ENCODE data around the gene RASGRP4.

DNA sequence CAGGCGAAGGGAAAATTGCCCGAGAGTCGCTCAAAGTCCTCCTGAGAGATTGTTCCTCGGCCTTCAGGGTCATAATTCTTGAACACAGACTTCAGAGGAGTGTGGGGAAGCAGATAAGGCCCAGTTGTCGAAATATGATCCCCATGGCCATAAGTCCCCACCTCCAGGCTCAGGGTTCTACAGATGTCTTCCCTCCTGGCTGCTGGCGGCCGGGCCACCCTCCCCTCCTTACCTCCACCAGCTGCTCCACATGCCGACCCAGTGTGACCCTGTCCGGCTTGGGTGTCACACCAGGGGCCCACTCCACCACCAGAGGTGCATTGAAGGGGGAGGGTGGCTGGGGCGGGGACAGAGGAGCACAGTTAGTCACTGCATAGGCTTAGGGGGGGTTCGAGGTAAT lies 13.1 kb downstream of the RASGRP4 start:
- TF ChIP-seq EZH2 (IDR thresholded peaks at IDR 0.05), result no peak
- TF ChIP-seq JUND (IDR thresholded peaks at IDR 0.05), result no peak
- TF ChIP-seq, protein P1, sequence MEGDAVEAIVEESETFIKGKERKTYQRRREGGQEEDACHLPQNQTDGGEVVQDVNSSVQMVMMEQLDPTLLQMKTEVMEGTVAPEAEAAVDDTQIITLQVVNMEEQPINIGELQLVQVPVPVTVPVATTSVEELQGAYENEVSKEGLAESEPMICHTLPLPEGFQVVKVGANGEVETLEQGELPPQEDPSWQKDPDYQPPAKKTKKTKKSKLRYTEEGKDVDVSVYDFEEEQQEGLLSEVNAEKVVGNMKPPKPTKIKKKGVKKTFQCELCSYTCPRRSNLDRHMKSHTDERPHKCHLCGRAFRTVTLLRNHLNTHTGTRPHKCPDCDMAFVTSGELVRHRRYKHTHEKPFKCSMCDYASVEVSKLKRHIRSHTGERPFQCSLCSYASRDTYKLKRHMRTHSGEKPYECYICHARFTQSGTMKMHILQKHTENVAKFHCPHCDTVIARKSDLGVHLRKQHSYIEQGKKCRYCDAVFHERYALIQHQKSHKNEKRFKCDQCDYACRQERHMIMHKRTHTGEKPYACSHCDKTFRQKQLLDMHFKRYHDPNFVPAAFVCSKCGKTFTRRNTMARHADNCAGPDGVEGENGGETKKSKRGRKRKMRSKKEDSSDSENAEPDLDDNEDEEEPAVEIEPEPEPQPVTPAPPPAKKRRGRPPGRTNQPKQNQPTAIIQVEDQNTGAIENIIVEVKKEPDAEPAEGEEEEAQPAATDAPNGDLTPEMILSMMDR (IDR thresholded peaks at IDR 0.05 in 2 of 3, conservative IDR thresholded peaks at IDR 0.05 in 1 of 3; ENCODE audit: borderline replicate concordance in 1 of 3, insufficient read depth in 1 of 3, low read depth in 2 of 3, low read length in 2 of 3), result no peak
- no peak for TF ChIP-seq ZNF274 (IDR thresholded peaks at IDR 0.05; ENCODE audit: low read depth, low read length)
- TF ChIP-seq, protein P2, sequence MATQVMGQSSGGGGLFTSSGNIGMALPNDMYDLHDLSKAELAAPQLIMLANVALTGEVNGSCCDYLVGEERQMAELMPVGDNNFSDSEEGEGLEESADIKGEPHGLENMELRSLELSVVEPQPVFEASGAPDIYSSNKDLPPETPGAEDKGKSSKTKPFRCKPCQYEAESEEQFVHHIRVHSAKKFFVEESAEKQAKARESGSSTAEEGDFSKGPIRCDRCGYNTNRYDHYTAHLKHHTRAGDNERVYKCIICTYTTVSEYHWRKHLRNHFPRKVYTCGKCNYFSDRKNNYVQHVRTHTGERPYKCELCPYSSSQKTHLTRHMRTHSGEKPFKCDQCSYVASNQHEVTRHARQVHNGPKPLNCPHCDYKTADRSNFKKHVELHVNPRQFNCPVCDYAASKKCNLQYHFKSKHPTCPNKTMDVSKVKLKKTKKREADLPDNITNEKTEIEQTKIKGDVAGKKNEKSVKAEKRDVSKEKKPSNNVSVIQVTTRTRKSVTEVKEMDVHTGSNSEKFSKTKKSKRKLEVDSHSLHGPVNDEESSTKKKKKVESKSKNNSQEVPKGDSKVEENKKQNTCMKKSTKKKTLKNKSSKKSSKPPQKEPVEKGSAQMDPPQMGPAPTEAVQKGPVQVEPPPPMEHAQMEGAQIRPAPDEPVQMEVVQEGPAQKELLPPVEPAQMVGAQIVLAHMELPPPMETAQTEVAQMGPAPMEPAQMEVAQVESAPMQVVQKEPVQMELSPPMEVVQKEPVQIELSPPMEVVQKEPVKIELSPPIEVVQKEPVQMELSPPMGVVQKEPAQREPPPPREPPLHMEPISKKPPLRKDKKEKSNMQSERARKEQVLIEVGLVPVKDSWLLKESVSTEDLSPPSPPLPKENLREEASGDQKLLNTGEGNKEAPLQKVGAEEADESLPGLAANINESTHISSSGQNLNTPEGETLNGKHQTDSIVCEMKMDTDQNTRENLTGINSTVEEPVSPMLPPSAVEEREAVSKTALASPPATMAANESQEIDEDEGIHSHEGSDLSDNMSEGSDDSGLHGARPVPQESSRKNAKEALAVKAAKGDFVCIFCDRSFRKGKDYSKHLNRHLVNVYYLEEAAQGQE (IDR thresholded peaks at IDR 0.05; ENCODE audit: low read depth), result no peak
- no peak for TF ChIP-seq EGR1 (IDR thresholded peaks at IDR 0.05; ENCODE audit: low read depth)
- no peak for TF ChIP-seq POLR2AphosphoS5 (IDR thresholded peaks at IDR 0.05; ENCODE audit: low read depth, low read length)
- TF ChIP-seq POLR2A (IDR thresholded peaks at IDR 0.05; ENCODE audit: borderline replicate concordance, extremely low read depth, insufficient read depth, insufficient read length), result no peak
- no peak for TF ChIP-seq ELF1 (IDR thresholded peaks at IDR 0.05; ENCODE audit: borderline replicate concordance, low read depth)
- TF ChIP-seq SP1 (IDR thresholded peaks at IDR 0.05; ENCODE audit: low read depth), result no peak
- TF ChIP-seq EZH2phosphoT487 (IDR thresholded peaks at IDR 0.05; ENCODE audit: borderline replicate concordance), result no peak
- no peak for TF ChIP-seq SRF (IDR thresholded peaks at IDR 0.05; ENCODE audit: low read depth)
- TF ChIP-seq CBX3 (IDR thresholded peaks at IDR 0.05; ENCODE audit: low read depth), result no peak
- no peak for TF ChIP-seq RAD21 (IDR thresholded peaks at IDR 0.05; ENCODE audit: low read depth)

Measured in HCT116 (cell line).